Heart left ventricle (tissue), 13 donors: ENCODE data around the gene RAB30.

Source experiments
- POLR2A ChIP-seq, 2 donors: fragments of 450-650 bp; IDR thresholded peaks; one replicate each; pipeline ENCODE4 v1.6.1; 2017; ENCODE audit warnings: antibody characterized with exemption in 2 of 2, mild to moderate bottlenecking in 2 of 2, moderate library complexity in 2 of 2
- TF ChIP-seq, protein P1 (sequence below), 12 donors: fragments of 200-600 bp; sonication (generic) in 4 of 12; IDR thresholded peaks; one replicate each; pipeline versions ENCODE4 v1.5.0 to v1.8.0; 2018 to 2022; ENCODE audit warnings: antibody characterized with exemption in 12 of 12, mild to moderate bottlenecking in 5 of 12
- donor health status: ischemic (EF 13 %, LVEDD 7.1; RV severe dilation, severe dysfunction).
- donor health status: DM: no; HTN: yes; CAD: no.
- donor health status: DM: no; HTN: no; CAD: no.
- donor health status: ischemic (EF 25% LVEDD 6.9; RV normal size, moderate dysfunction).
- donor health status: ischemic (EF 25% LVEDD 5.7; RV mildly dilated, moderate dysfunction).
- donor health status: ischemic (EF 35%, LVEDD 5.7; RV mildly dilated, moderate dysfunction).
- donor health status: nonischemic (EF 11% LVEDD 7.7; RV severe dilation, severe dysfunction).
- donor health status: DM: yes; HTN: yes; CAD: no.
- donor health status: PGD.
- donor health status: ischemic (EF 29% LVEDD 5.4; RV normal size, mild dysfunction).
- donor health status: nonischemic (EF 23%, LVEDD 6.1; RV moderate dilation, normal function).

DNA sequence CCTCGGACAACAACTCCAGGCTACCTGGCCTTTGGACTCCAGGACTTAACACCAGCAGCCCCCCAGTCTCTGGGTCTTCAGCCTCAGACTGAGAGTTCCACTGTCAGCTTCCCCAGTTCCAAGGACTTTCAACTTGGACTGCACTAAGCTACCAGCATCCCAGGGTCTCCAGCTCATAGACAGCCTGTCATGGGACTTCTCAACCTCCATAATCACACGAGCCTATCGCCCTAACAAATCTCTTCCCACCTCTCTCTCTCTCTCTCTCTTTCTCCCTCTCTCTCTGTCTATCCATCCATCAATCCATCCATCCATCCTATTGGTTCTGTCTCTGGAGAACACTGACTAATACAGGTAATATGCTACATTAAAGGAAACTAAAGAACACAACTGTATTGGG, 10.7 kb downstream of the RAB30 start:
- TF ChIP-seq, protein P1, sequence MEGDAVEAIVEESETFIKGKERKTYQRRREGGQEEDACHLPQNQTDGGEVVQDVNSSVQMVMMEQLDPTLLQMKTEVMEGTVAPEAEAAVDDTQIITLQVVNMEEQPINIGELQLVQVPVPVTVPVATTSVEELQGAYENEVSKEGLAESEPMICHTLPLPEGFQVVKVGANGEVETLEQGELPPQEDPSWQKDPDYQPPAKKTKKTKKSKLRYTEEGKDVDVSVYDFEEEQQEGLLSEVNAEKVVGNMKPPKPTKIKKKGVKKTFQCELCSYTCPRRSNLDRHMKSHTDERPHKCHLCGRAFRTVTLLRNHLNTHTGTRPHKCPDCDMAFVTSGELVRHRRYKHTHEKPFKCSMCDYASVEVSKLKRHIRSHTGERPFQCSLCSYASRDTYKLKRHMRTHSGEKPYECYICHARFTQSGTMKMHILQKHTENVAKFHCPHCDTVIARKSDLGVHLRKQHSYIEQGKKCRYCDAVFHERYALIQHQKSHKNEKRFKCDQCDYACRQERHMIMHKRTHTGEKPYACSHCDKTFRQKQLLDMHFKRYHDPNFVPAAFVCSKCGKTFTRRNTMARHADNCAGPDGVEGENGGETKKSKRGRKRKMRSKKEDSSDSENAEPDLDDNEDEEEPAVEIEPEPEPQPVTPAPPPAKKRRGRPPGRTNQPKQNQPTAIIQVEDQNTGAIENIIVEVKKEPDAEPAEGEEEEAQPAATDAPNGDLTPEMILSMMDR (IDR thresholded peaks at IDR 0.05), result no peak
- no peak for TF ChIP-seq POLR2A (IDR thresholded peaks at IDR 0.05)
